ENCODE data around the gene ZEB2.

Gene ZEB2

GRCh38 chr2:144467502-144468137 is 52.3 kb downstream of the ZEB2 start:
- no peak overlapping the region for H3K4me3 ChIP-seq (ENCODE audit: low read length)
- no peak for DNase-seq (ENCODE audit: low read depth)
- TF ChIP-seq CTCF (conservative IDR thresholded peaks at IDR 0.05; ENCODE audit: low read length) = no peak

GRCh38 chr2:144466637-144467036 is 53.3 kb downstream of the ZEB2 start:
- H3K4me3 ChIP-seq (ENCODE audit: low read length) = no peak overlapping the region
- DNase-seq (ENCODE audit: low read depth) = no peak
- no peak for TF ChIP-seq CTCF (conservative IDR thresholded peaks at IDR 0.05; ENCODE audit: low read length)

GRCh38 chr2:144465749-144466148 is 54.2 kb downstream of the ZEB2 start:
- no peak for DNase-seq (ENCODE audit: low read depth)
- TF ChIP-seq CTCF (conservative IDR thresholded peaks at IDR 0.05; ENCODE audit: low read length) = no peak
- no peak overlapping the region for H3K4me3 ChIP-seq (ENCODE audit: low read length)

- no peak overlapping the region for H3K4me3 ChIP-seq (ENCODE audit: low read length)
- no peak for TF ChIP-seq CTCF (conservative IDR thresholded peaks at IDR 0.05; ENCODE audit: low read length)
- DNase-seq (ENCODE audit: low read depth) = no peak
Measured at GRCh38 chr2:144464730-144465129, 55.2 kb downstream of the ZEB2 start.

- DNase-seq (ENCODE audit: low read depth) = no peak
- no peak overlapping the region for H3K4me3 ChIP-seq (ENCODE audit: low read length)
- no peak for TF ChIP-seq CTCF (conservative IDR thresholded peaks at IDR 0.05; ENCODE audit: low read length)
Measured at GRCh38 chr2:144463266-144463665, 56.7 kb downstream of the ZEB2 start.

GRCh38 chr2:144462266-144462665 is 57.7 kb downstream of the ZEB2 start:
- no peak overlapping the region for H3K4me3 ChIP-seq (ENCODE audit: low read length)
- DNase-seq (ENCODE audit: low read depth) = no peak
- no peak for TF ChIP-seq CTCF (conservative IDR thresholded peaks at IDR 0.05; ENCODE audit: low read length)

GRCh38 chr2:144461308-144461766 is 58.6 kb downstream of the ZEB2 start:
- no peak overlapping the region for H3K4me3 ChIP-seq (ENCODE audit: low read length)
- no peak for TF ChIP-seq CTCF (conservative IDR thresholded peaks at IDR 0.05; ENCODE audit: low read length)
- no peak for DNase-seq (ENCODE audit: low read depth)

Data from AG10803 (cell line).